IPS-18a (cell line): ENCODE measurements around the gene LGI1.

Source experiments
- H3K27ac ChIP-seq: one replicate; pipeline ENCODE4 v1.5.1; 2013; ENCODE audit warnings: low read length
- H3K27me3 ChIP-seq: one replicate; pipeline ENCODE4 v1.6.1; 2013; ENCODE audit warnings: mild to moderate bottlenecking, low read length; ENCODE audit not compliant: control insufficient read depth, insufficient read depth
- H3K36me3 ChIP-seq: one replicate; pipeline ENCODE4 v1.6.1; 2013; ENCODE audit warnings: low read depth, low read length; ENCODE audit not compliant: control insufficient read depth
- H3K4me1 ChIP-seq: one replicate; pipeline ENCODE4 v1.6.1; 2013; ENCODE audit warnings: low read depth, low read length; ENCODE audit not compliant: control insufficient read depth
- H3K4me3 ChIP-seq: one replicate; pipeline ENCODE4 v1.5.1; 2013; ENCODE audit warnings: low read length
- H3K9ac ChIP-seq: one replicate; pipeline ENCODE4 v1.6.1; 2013; ENCODE audit warnings: mild to moderate bottlenecking, low read length, moderate library complexity
- H3K9me3 ChIP-seq: one replicate; pipeline ENCODE4 v1.6.1; 2013; ENCODE audit warnings: low read depth, low read length; ENCODE audit not compliant: control insufficient read depth

LGI1 gene

GRCh38 chr10:93757801-93758507 is at the start of gene LGI1:
TSS of gene LGI1 (plus strand) at chr10:93757936. CDS start at chr10:93758145, 209 bp downstream.
- H3K9ac ChIP-seq = peak within 1 kb of the TSS; percentile 8
- peaks cover 36% of the 10 kb centered on the region for H3K27me3 ChIP-seq
- H3K4me3 ChIP-seq = peak within 1 kb of the TSS; percentile 33
- peaks cover 44% of the 10 kb centered on the region for H3K4me1 ChIP-seq
- no peak within 1 kb of the TSS for H3K27ac ChIP-seq
- H3K9me3 ChIP-seq = no peaks in the 10 kb centered on the region
- H3K36me3 ChIP-seq = no peaks in the 10 kb centered on the region

- no peak overlapping the region for H3K4me3 ChIP-seq
- H3K27ac ChIP-seq = no peak overlapping the region
- no peaks in the 10 kb centered on the region for H3K4me1 ChIP-seq
- H3K9ac ChIP-seq = no peak overlapping the region
- no peaks in the 10 kb centered on the region for H3K27me3 ChIP-seq
- H3K9me3 ChIP-seq = no peaks in the 10 kb centered on the region
- H3K36me3 ChIP-seq = no peaks in the 10 kb centered on the region
Measured at GRCh38 chr10:93710333-93710909, 47.3 kb upstream of the LGI1 start.

GRCh38 chr10:93711891-93712290 is 45.8 kb upstream of the LGI1 start:
- H3K9me3 ChIP-seq = no peaks in the 10 kb centered on the region
- H3K27ac ChIP-seq = no peak overlapping the region
- H3K36me3 ChIP-seq = no peaks in the 10 kb centered on the region
- H3K27me3 ChIP-seq = no peaks in the 10 kb centered on the region
- H3K9ac ChIP-seq = no peak overlapping the region
- no peaks in the 10 kb centered on the region for H3K4me1 ChIP-seq
- no peak overlapping the region for H3K4me3 ChIP-seq

- Histone ChIP-seq H3K4me3 (no peak overlapping the region), H3K9ac (no peak overlapping the region), H3K36me3 (no peaks in the 10 kb centered on the region), H3K27me3 (no peaks in the 10 kb centered on the region), H3K27ac (no peak overlapping the region), H3K9me3 (no peaks in the 10 kb centered on the region), H3K4me1 (no peaks in the 10 kb centered on the region)
Measured at GRCh38 chr10:93712593-93712992, 45.1 kb upstream of the LGI1 start.

GRCh38 chr10:93715345-93715744 is 42.4 kb upstream of the LGI1 start:
- Histone ChIP-seq H3K27ac (no peak overlapping the region), H3K4me1 (peaks cover 6% of the 10 kb centered on the region), H3K4me3 (no peak overlapping the region), H3K9me3 (no peaks in the 10 kb centered on the region), H3K9ac (no peak overlapping the region), H3K27me3 (no peaks in the 10 kb centered on the region), H3K36me3 (no peaks in the 10 kb centered on the region)

- Histone ChIP-seq H3K9me3 (no peaks in the 10 kb centered on the region), H3K27me3 (no peaks in the 10 kb centered on the region), H3K4me3 (no peak overlapping the region), H3K9ac (no peak overlapping the region), H3K4me1 (peaks cover 6% of the 10 kb centered on the region), H3K27ac (no peak overlapping the region), H3K36me3 (no peaks in the 10 kb centered on the region)
Measured at GRCh38 chr10:93716766-93717165, 41.0 kb upstream of the LGI1 start.

- Histone ChIP-seq H3K4me3 (no peak overlapping the region), H3K4me1 (peaks cover 6% of the 10 kb centered on the region), H3K27ac (no peak overlapping the region), H3K36me3 (no peaks in the 10 kb centered on the region), H3K9ac (no peak overlapping the region), H3K9me3 (no peaks in the 10 kb centered on the region), H3K27me3 (no peaks in the 10 kb centered on the region)
Measured at GRCh38 chr10:93718937-93719725, 38.6 kb upstream of the LGI1 start.

- Histone ChIP-seq H3K9me3 (no peaks in the 10 kb centered on the region), H3K9ac (no peak overlapping the region), H3K4me3 (no peak overlapping the region), H3K27me3 (no peaks in the 10 kb centered on the region), H3K27ac (no peak overlapping the region), H3K4me1 (peaks cover 6% of the 10 kb centered on the region), H3K36me3 (no peaks in the 10 kb centered on the region)
Measured at GRCh38 chr10:93719901-93720300, 37.8 kb upstream of the LGI1 start.

GRCh38 chr10:93722550-93722949 is 35.2 kb upstream of the LGI1 start:
- H3K9me3 ChIP-seq = no peaks in the 10 kb centered on the region
- H3K27ac ChIP-seq = no peak overlapping the region
- no peaks in the 10 kb centered on the region for H3K27me3 ChIP-seq
- H3K36me3 ChIP-seq = no peaks in the 10 kb centered on the region
- peaks cover 6% of the 10 kb centered on the region for H3K4me1 ChIP-seq
- no peak overlapping the region for H3K9ac ChIP-seq
- H3K4me3 ChIP-seq = no peak overlapping the region

- no peaks in the 10 kb centered on the region for H3K27me3 ChIP-seq
- H3K4me1 ChIP-seq = peaks cover 6% of the 10 kb centered on the region
- H3K36me3 ChIP-seq = no peaks in the 10 kb centered on the region
- no peak overlapping the region for H3K27ac ChIP-seq
- H3K4me3 ChIP-seq = no peak overlapping the region
- H3K9me3 ChIP-seq = no peaks in the 10 kb centered on the region
- H3K9ac ChIP-seq = no peak overlapping the region
Measured at GRCh38 chr10:93723153-93723552, 34.6 kb upstream of the LGI1 start.

GRCh38 chr10:93726024-93726423 is 31.7 kb upstream of the LGI1 start:
- no peaks in the 10 kb centered on the region for H3K4me1 ChIP-seq

More at GRCh38 chr10:93726024-93726423, 31.7 kb upstream of the LGI1 start:
- no peak overlapping the region for H3K9ac ChIP-seq
- H3K4me3 ChIP-seq = no peak overlapping the region
- no peak overlapping the region for H3K27ac ChIP-seq
- H3K9me3 ChIP-seq = no peaks in the 10 kb centered on the region
- H3K27me3 ChIP-seq = no peaks in the 10 kb centered on the region
- no peaks in the 10 kb centered on the region for H3K36me3 ChIP-seq
